Diencephalon (tissue), 1 donor: ENCODE results near the gene MEA1. TPM values are rescaled to one million over a fixed set of nuclear protein-coding genes. Genes with fewer than 3 reads are reported as not detected.

Experiments
- total RNA-seq: library from RNA; depleted of rRNA; stranded (reverse); fragments of >200 nt; gene quantifications from one replicate; pipeline ENCODE4 v1.2.3, GENCODE V29; 2014

MEA1 gene
- 37.6 TPM for total RNA-seq

GRCh38 chr6:43013843-43014433 lies at the start of gene MEA1, which contains the start of gene KLHDC3:
Gene MEA1, minus strand, starts transcription at chr6:43013946. Its CDS starts 133 bp downstream, at chr6:43013813.
Gene KLHDC3, plus strand, starts transcription at chr6:43014249. Its CDS starts 2,944 bp downstream, at chr6:43017193.

GRCh38 chr6:43059168-43060033 lies 45.7 kb upstream of the MEA1 start, which contains the start of the genes KLC4 and MRPL2:
Gene KLC4, plus strand, starts transcription at chr6:43059631. Its CDS starts 1,705 bp downstream, at chr6:43061336.
Gene MRPL2, minus strand, starts transcription at chr6:43059434. Its CDS starts 53 bp downstream, at chr6:43059381.

GRCh38 chr6:43053545-43054205 lies 39.9 kb upstream of the MEA1 start, which contains the start of gene CUL7:
Gene CUL7, minus strand, starts transcription at chr6:43053851. Its CDS starts 1,063 bp downstream, at chr6:43052788.

GRCh38 chr6:43021270-43022047 lies 7.7 kb upstream of the MEA1 start, which contains the start of gene RRP36:
Gene RRP36, plus strand, starts transcription at chr6:43021623. Its CDS starts 32 bp downstream, at chr6:43021655.

GRCh38 chr6:42984001-42984923 lies 29.5 kb downstream of the MEA1 start, which contains the start of gene PPP2R5D:
Gene PPP2R5D, plus strand, starts transcription at chr6:42984570. Its CDS starts 108 bp downstream, at chr6:42984678.

GRCh38 chr6:42978839-42979522 lies 34.8 kb downstream of the MEA1 start, which contains the start of gene PEX6:
Gene PEX6, minus strand, starts transcription at chr6:42979181. Its CDS starts 31 bp downstream, at chr6:42979150.

Other genes starting within 250 kb of the MEA1 start
- 19.4 TPM for gene BICRAL, start 231.9 kb downstream of the MEA1 start, total RNA-seq
- 127 TPM for gene RPL7L1, start 134.3 kb downstream of the MEA1 start, total RNA-seq
- gene PTCRA, start 97.9 kb downstream of the MEA1 start, total RNA-seq: not detected
- 26.3 TPM for gene CNPY3, start 84.5 kb downstream of the MEA1 start, total RNA-seq
- not detected for gene GNMT, start 53.2 kb downstream of the MEA1 start, total RNA-seq
- 19.8 TPM for gene PEX6, start 34.8 kb downstream of the MEA1 start, total RNA-seq
- gene PPP2R5D, start 29.4 kb downstream of the MEA1 start, total RNA-seq: 61.1 TPM
- 118 TPM for gene KLHDC3, start 303 bp upstream of the MEA1 start, total RNA-seq
- 56.5 TPM for gene RRP36, start 7.7 kb upstream of the MEA1 start, total RNA-seq
- gene CUL7, start 39.9 kb upstream of the MEA1 start, total RNA-seq: 17.3 TPM
- gene MRPL2, start 45.5 kb upstream of the MEA1 start, total RNA-seq: 13.6 TPM
- gene KLC4, start 45.7 kb upstream of the MEA1 start, total RNA-seq: 24.9 TPM
- gene PTK7, start 62.4 kb upstream of the MEA1 start, total RNA-seq: 34.8 TPM
- gene SRF, start 157.3 kb upstream of the MEA1 start, total RNA-seq: 11.3 TPM
- gene CUL9, start 168.2 kb upstream of the MEA1 start, total RNA-seq: 34.1 TPM
- 26.1 TPM for gene DNPH1, start 215.5 kb upstream of the MEA1 start, total RNA-seq
- 16.8 TPM for gene TTBK1, start 229.5 kb upstream of the MEA1 start, total RNA-seq